ENCODE data around the gene TTYH2. TPM values are rescaled to one million over a fixed set of nuclear protein-coding genes. Genes with fewer than 3 reads are reported as not detected.
A peak's percentile ranks its signal among the peaks of the same experiment; 100 is the strongest.
"Not testable (repeated sequence)": the region's sequence is repeated elsewhere in the genome, so short reads cannot be mapped to it uniquely, and the experiment has no call there.

Gene TTYH2
- total RNA-seq, 6 donors from 2014 or later: 2.4 to 10.5 (median 8.0) TPM

DNA sequence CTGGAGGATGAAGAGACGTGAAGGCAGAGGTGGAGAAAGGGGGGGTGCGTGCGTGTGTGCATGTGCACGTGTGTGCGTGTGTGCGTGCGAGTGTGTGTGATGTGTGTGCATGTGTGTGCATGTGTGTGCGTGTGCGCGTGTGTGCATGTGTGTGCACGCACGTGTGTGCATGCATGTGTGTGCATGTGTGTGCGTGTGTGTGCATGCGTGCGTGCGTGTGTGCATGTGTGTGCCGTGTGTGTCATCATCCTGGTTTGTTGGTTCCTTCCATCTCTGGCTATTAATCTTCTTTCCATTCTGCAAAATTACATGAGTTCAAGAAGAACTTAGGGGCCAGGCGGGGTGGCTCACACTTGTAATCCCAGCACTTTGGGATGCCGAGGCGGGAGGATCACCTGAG is 26.9 kb upstream of the TTYH2 start:
- 89 to 93% methylated on average over 20 of the region's 20 CpGs for WGBS, 2 donors
- Histone ChIP-seq H3K9me3 (no peaks in the 10 kb centered on the region), H3K4me1 (no peaks in the 10 kb centered on the region), H3K27me3 (no peaks in the 10 kb centered on the region), H3K4me3 (no peak overlapping the region), H3K36me3 (no peaks in the 10 kb centered on the region), H3K27ac (no peak overlapping the region)
- ATAC-seq (ENCODE audit: low FRiP score in 2 of 2) (no peak), DNase-seq (no peak)
- no peak for TF ChIP-seq POLR2AphosphoS5 (IDR thresholded peaks at IDR 0.05)
- TF ChIP-seq, protein P1, sequence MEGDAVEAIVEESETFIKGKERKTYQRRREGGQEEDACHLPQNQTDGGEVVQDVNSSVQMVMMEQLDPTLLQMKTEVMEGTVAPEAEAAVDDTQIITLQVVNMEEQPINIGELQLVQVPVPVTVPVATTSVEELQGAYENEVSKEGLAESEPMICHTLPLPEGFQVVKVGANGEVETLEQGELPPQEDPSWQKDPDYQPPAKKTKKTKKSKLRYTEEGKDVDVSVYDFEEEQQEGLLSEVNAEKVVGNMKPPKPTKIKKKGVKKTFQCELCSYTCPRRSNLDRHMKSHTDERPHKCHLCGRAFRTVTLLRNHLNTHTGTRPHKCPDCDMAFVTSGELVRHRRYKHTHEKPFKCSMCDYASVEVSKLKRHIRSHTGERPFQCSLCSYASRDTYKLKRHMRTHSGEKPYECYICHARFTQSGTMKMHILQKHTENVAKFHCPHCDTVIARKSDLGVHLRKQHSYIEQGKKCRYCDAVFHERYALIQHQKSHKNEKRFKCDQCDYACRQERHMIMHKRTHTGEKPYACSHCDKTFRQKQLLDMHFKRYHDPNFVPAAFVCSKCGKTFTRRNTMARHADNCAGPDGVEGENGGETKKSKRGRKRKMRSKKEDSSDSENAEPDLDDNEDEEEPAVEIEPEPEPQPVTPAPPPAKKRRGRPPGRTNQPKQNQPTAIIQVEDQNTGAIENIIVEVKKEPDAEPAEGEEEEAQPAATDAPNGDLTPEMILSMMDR (IDR thresholded peaks at IDR 0.05): no peak
- TF ChIP-seq EP300 (IDR thresholded peaks at IDR 0.05): no peak
- no peak for TF ChIP-seq POLR2A (IDR thresholded peaks at IDR 0.05)

DNA sequence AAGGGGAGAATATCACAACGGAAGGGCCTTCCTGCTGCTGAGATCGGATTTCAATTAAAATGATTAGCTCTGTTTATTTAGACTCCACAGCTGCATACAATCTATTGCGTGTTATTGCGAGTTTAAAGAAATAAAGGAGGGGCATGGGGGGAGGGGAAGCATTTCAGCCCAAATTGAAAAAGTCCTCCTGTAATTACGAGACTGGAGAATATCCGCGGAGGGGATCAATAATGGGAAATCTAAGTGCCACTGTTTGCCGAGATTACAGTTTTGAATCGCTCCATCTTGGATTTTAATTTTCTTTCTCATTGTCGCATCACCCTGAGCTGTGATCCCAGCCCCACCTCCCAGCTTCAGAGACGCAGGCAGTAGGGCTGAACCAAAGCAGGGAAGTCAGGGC is 25.6 kb upstream of the TTYH2 start:
- Histone ChIP-seq H3K36me3 (no peaks in the 10 kb centered on the region), H3K9me3 (no peaks in the 10 kb centered on the region), H3K4me1 (peaks cover 0 to 3% (median 0%) of the 10 kb centered on the region in 4 donors), H3K27ac (no peak overlapping the region), H3K4me3 (no peak overlapping the region), H3K27me3 (no peaks in the 10 kb centered on the region)
- ATAC-seq (ENCODE audit: low FRiP score in 2 of 2): no peak
- no peak for TF ChIP-seq POLR2A (IDR thresholded peaks at IDR 0.05)
- TF ChIP-seq, protein P1 (IDR thresholded peaks at IDR 0.05): no peak
- TF ChIP-seq EP300 (IDR thresholded peaks at IDR 0.05): no peak
- TF ChIP-seq POLR2AphosphoS5 (IDR thresholded peaks at IDR 0.05): no peak
- no peak for DNase-seq
- 51 to 53% methylated on average over 11 of the region's 11 CpGs for WGBS, 2 donors

- not testable (repeated sequence) for H3K27me3 ChIP-seq; H3K27ac ChIP-seq; H3K36me3 ChIP-seq; DNase-seq; H3K4me3 ChIP-seq; H3K4me1 ChIP-seq; H3K9me3 ChIP-seq; ATAC-seq (ENCODE audit: low FRiP score in 2 of 2)
- WGBS, 2 donors: 92 to 96% methylated on average over 4 of the region's 4 CpGs
These were observed 24.7 kb upstream of the TTYH2 start for GRCh38 chr17:74188687-74189086.

DNA sequence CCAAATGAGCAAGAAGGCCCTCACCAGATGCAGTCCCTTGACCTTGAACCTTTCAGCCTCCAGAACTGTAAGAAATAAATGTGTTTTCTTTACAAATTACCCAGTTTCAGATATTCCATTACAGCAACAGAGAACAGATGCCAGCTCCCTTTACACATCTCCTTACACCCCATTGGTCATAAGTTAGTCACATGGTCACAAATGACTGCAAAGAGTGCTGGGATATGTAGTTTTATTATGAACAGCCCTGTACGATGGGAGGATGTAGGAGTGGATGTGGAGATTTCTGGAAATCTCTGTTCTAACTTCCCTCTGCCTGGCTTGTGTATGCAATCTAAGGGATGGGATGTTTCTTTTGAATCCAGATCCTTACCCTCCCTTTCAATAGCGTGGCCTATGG is 23.2 kb upstream of the TTYH2 start:
- TF ChIP-seq POLR2AphosphoS5 (IDR thresholded peaks at IDR 0.05): no peak
- no peak for TF ChIP-seq POLR2A (IDR thresholded peaks at IDR 0.05)
- TF ChIP-seq EP300 (IDR thresholded peaks at IDR 0.05): no peak
- TF ChIP-seq, protein P1 (IDR thresholded peaks at IDR 0.05): no peak
- H3K9me3 ChIP-seq: no peaks in the 10 kb centered on the region
- peaks cover 0 to 8% (median 2%) of the 10 kb centered on the region in 4 donors for H3K4me1 ChIP-seq
- H3K27ac ChIP-seq: no peak overlapping the region
- no peaks in the 10 kb centered on the region for H3K27me3 ChIP-seq
- peak in 1 of 2 donors; percentile 74 for ATAC-seq (ENCODE audit: low FRiP score in 2 of 2)
- no peak for DNase-seq
- H3K4me3 ChIP-seq: no peak overlapping the region
- H3K36me3 ChIP-seq: no peaks in the 10 kb centered on the region
- 45 to 46% methylated on average over 2 of the region's 2 CpGs for WGBS, 2 donors

GRCh38 chr17:74190807-74191406 is 22.5 kb upstream of the TTYH2 start:
- Histone ChIP-seq H3K9me3 (no peaks in the 10 kb centered on the region), H3K4me1 (peaks cover 0 to 8% (median 2%) of the 10 kb centered on the region in 4 donors), H3K27ac (no peak overlapping the region), H3K36me3 (no peaks in the 10 kb centered on the region), H3K4me3 (no peak overlapping the region), H3K27me3 (peaks cover 0 to 2% (median 0%) of the 10 kb centered on the region in 4 donors)
- ATAC-seq (ENCODE audit: low FRiP score in 2 of 2): no peak
- DNase-seq: no peak
- WGBS, 2 donors: 59 to 64% methylated on average over 6 of the region's 6 CpGs
- TF ChIP-seq EP300 (IDR thresholded peaks at IDR 0.05): no peak
- TF ChIP-seq, protein P1 (IDR thresholded peaks at IDR 0.05): no peak
- TF ChIP-seq POLR2A (IDR thresholded peaks at IDR 0.05): no peak
- TF ChIP-seq POLR2AphosphoS5 (IDR thresholded peaks at IDR 0.05): no peak

All from upper lobe of left lung (tissue), 6 donors.